Measurements from ENCODE around the gene C1GALT1. TPM values are rescaled to one million over a fixed set of nuclear protein-coding genes. Genes with fewer than 3 reads are reported as not detected.

C1GALT1 gene
- total RNA-seq, 1 donor from 2014 or later = 48.8 TPM

- Mint-ChIP-seq H3K36me3 (peaks cover 35% of the 10 kb centered on the region), H3K4me3 (no peak overlapping the region), H3K27me3 (no peaks in the 10 kb centered on the region), H3K27ac (no peak overlapping the region), H3K4me1 (ENCODE audit: unreplicated experiment) (peaks cover 7% of the 10 kb centered on the region), H3K9me3 (peaks cover 13% of the 10 kb centered on the region)
- DNase-seq (ENCODE audit: extremely low spot score, unreplicated experiment) = no peak
- no peak for TF ChIP-seq CTCF (conservative IDR thresholded peaks at IDR 0.05)
These were observed 75.8 kb downstream of the C1GALT1 start for GRCh38 chr7:7257899-7258692.

- Mint-ChIP-seq H3K4me1 (ENCODE audit: unreplicated experiment) (peaks cover 9% of the 10 kb centered on the region), H3K4me3 (no peak overlapping the region), H3K27ac (no peak overlapping the region), H3K36me3 (peaks cover 13% of the 10 kb centered on the region), H3K27me3 (no peaks in the 10 kb centered on the region), H3K9me3 (peaks cover 23% of the 10 kb centered on the region)
- no peak for DNase-seq (ENCODE audit: extremely low spot score, unreplicated experiment)
- TF ChIP-seq CTCF (conservative IDR thresholded peaks at IDR 0.05) = no peak
These were observed 79.5 kb downstream of the C1GALT1 start for GRCh38 chr7:7261863-7262262.

- Mint-ChIP-seq H3K27me3 (no peaks in the 10 kb centered on the region), H3K9me3 (peaks cover 23% of the 10 kb centered on the region), H3K36me3 (peaks cover 13% of the 10 kb centered on the region), H3K27ac (no peak overlapping the region), H3K4me1 (ENCODE audit: unreplicated experiment) (peaks cover 9% of the 10 kb centered on the region), H3K4me3 (no peak overlapping the region)
- no peak for TF ChIP-seq CTCF (conservative IDR thresholded peaks at IDR 0.05)
- DNase-seq (ENCODE audit: extremely low spot score, unreplicated experiment) = no peak
These were observed 81.2 kb downstream of the C1GALT1 start for GRCh38 chr7:7263297-7264230.

- Mint-ChIP-seq H3K27ac (no peak overlapping the region), H3K36me3 (peaks cover 7% of the 10 kb centered on the region), H3K9me3 (peaks cover 22% of the 10 kb centered on the region), H3K27me3 (no peaks in the 10 kb centered on the region), H3K4me3 (no peak overlapping the region), H3K4me1 (ENCODE audit: unreplicated experiment) (peaks cover 9% of the 10 kb centered on the region)
- no peak for TF ChIP-seq CTCF (conservative IDR thresholded peaks at IDR 0.05)
- DNase-seq (ENCODE audit: extremely low spot score, unreplicated experiment) = no peak
These were observed 82.1 kb downstream of the C1GALT1 start for GRCh38 chr7:7264306-7265040.
